NCI-H526 treated with DMSO at 0.1 percent for 48 hours (cell line): Measurements from ENCODE around the gene HFM1.

Experiments used
- DNase-seq: peaks from one replicate; lab custom pipeline; 2025; lab: John Stamatoyannopoulos, UW

HFM1 gene

GRCh38 chr1:91243171-91243570, 161.5 kb downstream of the HFM1 start:
- no peak for DNase-seq

GRCh38 chr1:91234181-91234580, 170.5 kb downstream of the HFM1 start:
- DNase-seq, result no peak

GRCh38 chr1:91226741-91227140, 177.9 kb downstream of the HFM1 start:
- DNase-seq, result no peak

- DNase-seq, result no peak
Observed at GRCh38 chr1:91224878-91225277, 179.8 kb downstream of the HFM1 start.

GRCh38 chr1:91221017-91221416, 183.6 kb downstream of the HFM1 start:
- DNase-seq, result no peak

- DNase-seq, result no peak
Observed at GRCh38 chr1:91217911-91218310, 186.7 kb downstream of the HFM1 start.
